ENCODE data around the gene SEC61A1. TPM values are rescaled to one million over a fixed set of nuclear protein-coding genes. Genes with fewer than 3 reads are reported as not detected.

Gene SEC61A1
- 100 to 1,000 TPM in 3 of 4 donors, 10 to 100 TPM in 1; 75.1 to 139 (median 124) TPM for total RNA-seq

- Histone ChIP-seq H3K27ac (peak within 1 kb of the TSS; percentile 92 to 98 (median 94)), H3K4me3 (peak within 1 kb of the TSS; percentile 83 to 98 (median 91)), H3K27me3 (no peaks in the 10 kb centered on the region), H3K9me3 (no peaks in the 10 kb centered on the region), H3K36me3 (peaks cover 0 to 19% (median 0%) of the 10 kb centered on the region in 3 donors), H3K4me1 (peaks cover 0 to 34% (median 5%) of the 10 kb centered on the region in 4 donors)
- DNase-seq = peak; percentile 89 to 97 (median 97)
- TF ChIP-seq POLR2A (IDR thresholded peaks at IDR 0.05) = peak; percentile 84 to 91
- no peak for TF ChIP-seq CTCF (IDR thresholded peaks at IDR 0.05)
Measured at GRCh38 chr3:128051837-128052594, at the start of gene SEC61A1. Gene SEC61A1, plus strand, starts transcription at chr3:128052437. Its CDS starts 116 bp downstream, at chr3:128052553.

- no peak for TF ChIP-seq POLR2A (IDR thresholded peaks at IDR 0.05)
- no peak for TF ChIP-seq CTCF (IDR thresholded peaks at IDR 0.05)
- H3K9me3 ChIP-seq = no peaks in the 10 kb centered on the region
- H3K27ac ChIP-seq = no peak overlapping the region
- H3K4me1 ChIP-seq = no peaks in the 10 kb centered on the region
- DNase-seq = no peak
- H3K27me3 ChIP-seq = no peaks in the 10 kb centered on the region
- no peak overlapping the region for H3K4me3 ChIP-seq
- no peaks in the 10 kb centered on the region for H3K36me3 ChIP-seq
Measured at GRCh38 chr3:128004661-128005060, 47.6 kb upstream of the SEC61A1 start.

GRCh38 chr3:128006061-128007032 is 45.9 kb upstream of the SEC61A1 start:
- Histone ChIP-seq H3K27ac (no peak overlapping the region), H3K4me3 (no peak overlapping the region), H3K27me3 (no peaks in the 10 kb centered on the region), H3K4me1 (peaks cover 0 to 3% (median 0%) of the 10 kb centered on the region in 4 donors), H3K36me3 (no peaks in the 10 kb centered on the region), H3K9me3 (no peaks in the 10 kb centered on the region)
- TF ChIP-seq POLR2A (IDR thresholded peaks at IDR 0.05) (no peak), CTCF (IDR thresholded peaks at IDR 0.05) (no peak)
- DNase-seq = no peak

GRCh38 chr3:128007033-128007424 is 45.2 kb upstream of the SEC61A1 start:
- Histone ChIP-seq H3K4me1 (peaks cover 0 to 4% (median 0%) of the 10 kb centered on the region in 4 donors), H3K27ac (no peak overlapping the region), H3K9me3 (no peaks in the 10 kb centered on the region), H3K27me3 (no peaks in the 10 kb centered on the region), H3K36me3 (no peaks in the 10 kb centered on the region), H3K4me3 (no peak overlapping the region)
- no peak for DNase-seq
- TF ChIP-seq CTCF (IDR thresholded peaks at IDR 0.05) = no peak
- no peak for TF ChIP-seq POLR2A (IDR thresholded peaks at IDR 0.05)

- H3K27ac ChIP-seq = no peak overlapping the region
- H3K4me3 ChIP-seq = no peak overlapping the region
- peaks cover 0 to 4% (median 0%) of the 10 kb centered on the region in 4 donors for H3K4me1 ChIP-seq
- H3K9me3 ChIP-seq = no peaks in the 10 kb centered on the region
- no peaks in the 10 kb centered on the region for H3K27me3 ChIP-seq
- no peak for DNase-seq
- H3K36me3 ChIP-seq = no peaks in the 10 kb centered on the region
- no peak for TF ChIP-seq CTCF (IDR thresholded peaks at IDR 0.05)
- TF ChIP-seq POLR2A (IDR thresholded peaks at IDR 0.05) = no peak
Measured at GRCh38 chr3:128009952-128010846, 42.0 kb upstream of the SEC61A1 start.
